Activated naive CD8-positive, alpha-beta T cell treated with anti-CD3 and anti-CD28 coated beads for 36 hours (primary cell): ENCODE results near the gene ASB3. TPM values are rescaled to one million over a fixed set of nuclear protein-coding genes. Genes with fewer than 3 reads are reported as not detected.
"Not testable (repeated sequence)": the region's sequence is repeated elsewhere in the genome, so short reads cannot be mapped to it uniquely, and the experiment has no call there.

Experiments used
- DNase-seq: peaks from one replicate; pipeline ENCODE4 v3.0.0; 2021
- H3K27ac Mint-ChIP-seq: one replicate; pipeline ENCODE4 v1.8.0; 2022; ENCODE audit warnings: mild to moderate bottlenecking, moderate library complexity, mixed read lengths
- H3K27me3 Mint-ChIP-seq: one replicate; pipeline ENCODE4 v1.8.0; 2022; ENCODE audit warnings: mild to moderate bottlenecking, mixed read lengths
- H3K36me3 Mint-ChIP-seq: one replicate; pipeline ENCODE4 v1.8.0; 2021; ENCODE audit warnings: mild to moderate bottlenecking, mixed read lengths
- H3K4me1 Mint-ChIP-seq: one replicate; pipeline ENCODE4 v1.8.0; 2021; ENCODE audit warnings: mixed read lengths
- H3K4me3 Mint-ChIP-seq: one replicate; pipeline ENCODE4 v1.8.0; 2022; ENCODE audit warnings: mild to moderate bottlenecking, moderate library complexity, mixed read lengths
- H3K9me3 Mint-ChIP-seq: one replicate; pipeline ENCODE4 v1.8.0; 2022; ENCODE audit warnings: mixed read lengths
- total RNA-seq, 2 experiments: library from RNA; stranded (reverse); gene quantifications; one replicate each; pipeline ENCODE4 v1.2.3, GENCODE V29; 2021

The ASB3 gene
- total RNA-seq, 2 experiments from 2014 or later, result 18.6 to 19.6 TPM

GRCh38 chr2:53727921-53728320 lies 58.8 kb downstream of the ASB3 start:
- Mint-ChIP-seq H3K9me3 (peaks cover 5% of the 10 kb centered on the region), H3K27me3 (no peaks in the 10 kb centered on the region), H3K27ac (no peak overlapping the region), H3K4me3 (no peak overlapping the region), H3K36me3 (peaks cover 20% of the 10 kb centered on the region), H3K4me1 (peaks cover 3% of the 10 kb centered on the region)
- DNase-seq, result no peak

DNA sequence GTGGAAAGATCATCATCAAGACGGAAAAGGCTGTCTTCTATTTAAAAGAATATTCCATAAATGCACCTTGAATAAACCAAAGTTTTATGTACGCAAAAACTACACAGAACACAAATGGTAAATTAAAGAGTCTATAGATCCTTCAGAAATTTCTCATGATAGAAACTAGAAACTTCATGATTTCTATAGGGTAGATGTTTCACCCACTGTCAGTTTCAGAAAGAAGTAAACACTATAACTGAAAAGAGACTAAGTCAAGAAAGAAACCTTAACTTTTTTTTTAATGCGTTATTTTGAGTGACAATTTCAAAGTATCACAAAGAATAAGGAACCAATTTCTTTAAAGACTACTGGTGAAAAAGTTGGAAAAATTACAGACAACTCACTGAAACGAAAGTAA lies 61.1 kb downstream of the ASB3 start:
- no peak for DNase-seq
- peaks cover 5% of the 10 kb centered on the region for H3K9me3 Mint-ChIP-seq
- H3K4me1 Mint-ChIP-seq, result peaks cover 9% of the 10 kb centered on the region
- no peak overlapping the region for H3K4me3 Mint-ChIP-seq
- H3K36me3 Mint-ChIP-seq, result peaks cover 25% of the 10 kb centered on the region
- no peaks in the 10 kb centered on the region for H3K27me3 Mint-ChIP-seq
- no peak overlapping the region for H3K27ac Mint-ChIP-seq

DNA sequence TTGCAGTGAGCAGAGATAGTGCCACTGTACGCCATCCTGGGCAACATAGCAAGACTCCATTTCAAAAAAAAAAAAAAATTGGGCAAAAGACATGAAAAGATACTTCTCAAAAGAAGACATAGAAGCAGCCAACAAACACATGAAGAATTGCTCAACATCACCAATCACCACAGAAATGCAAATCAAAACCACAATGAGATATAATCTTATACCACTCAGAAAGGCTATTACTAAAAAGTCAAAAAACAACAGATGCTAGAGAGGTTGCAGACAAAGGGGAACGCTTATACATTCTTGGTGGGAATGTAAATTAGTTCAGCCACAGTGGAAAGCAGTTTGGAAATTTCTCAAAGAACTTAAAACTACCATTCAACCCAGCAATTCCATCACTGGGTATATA lies 62.2 kb downstream of the ASB3 start:
- H3K4me1 Mint-ChIP-seq, result peaks cover 9% of the 10 kb centered on the region
- DNase-seq, result no peak

DNA sequence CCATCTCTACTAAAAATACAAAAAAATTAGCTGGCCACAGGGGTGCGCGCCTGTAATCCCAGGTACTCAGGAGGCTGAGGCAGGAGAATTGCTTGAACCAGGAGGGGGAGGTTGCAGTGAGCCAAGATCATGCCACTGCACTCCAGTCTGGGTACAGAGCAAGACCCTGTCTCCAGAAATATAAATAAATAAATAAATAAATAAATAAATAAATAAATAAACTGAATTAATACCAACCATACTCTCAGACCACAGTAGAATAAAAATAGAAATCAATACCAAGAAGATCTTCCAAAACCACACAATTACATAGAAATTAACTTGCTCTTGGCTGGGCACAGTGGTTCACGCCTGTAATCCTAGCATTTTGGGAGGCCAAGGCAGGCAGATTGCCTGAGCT lies 65.8 kb downstream of the ASB3 start:
- not testable (repeated sequence) for H3K9me3 Mint-ChIP-seq, H3K27ac Mint-ChIP-seq, DNase-seq, H3K4me3 Mint-ChIP-seq, H3K4me1 Mint-ChIP-seq, H3K27me3 Mint-ChIP-seq
- peaks cover 45% of the 10 kb centered on the region for H3K36me3 Mint-ChIP-seq

More for the DNA sequence above, 62.2 kb downstream of the ASB3 start:
- Mint-ChIP-seq H3K27me3 (no peaks in the 10 kb centered on the region), H3K36me3 (peaks cover 27% of the 10 kb centered on the region), H3K27ac (no peak overlapping the region), H3K9me3 (peaks cover 5% of the 10 kb centered on the region), H3K4me3 (no peak overlapping the region)

DNA sequence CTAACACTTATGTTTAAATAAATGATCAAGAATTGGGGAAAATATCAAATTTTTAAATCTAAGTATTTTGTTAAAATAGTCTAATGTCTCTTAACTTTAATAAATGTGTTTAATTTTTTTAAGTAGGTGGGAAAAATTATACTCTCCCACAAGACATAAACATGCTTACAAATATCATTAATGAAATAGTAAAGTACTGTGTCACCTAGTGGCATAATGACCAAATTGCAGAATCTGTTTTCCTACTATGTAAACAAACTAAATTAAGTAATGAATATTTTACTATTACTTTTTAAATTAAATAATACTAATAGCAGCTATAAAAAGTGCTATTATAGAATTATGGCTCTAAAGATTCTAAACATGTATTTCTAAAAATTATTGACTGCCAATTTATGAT lies 71.2 kb downstream of the ASB3 start:
- DNase-seq, result no peak
- peaks cover 2% of the 10 kb centered on the region for H3K9me3 Mint-ChIP-seq
- H3K27ac Mint-ChIP-seq, result no peak overlapping the region
- no peaks in the 10 kb centered on the region for H3K27me3 Mint-ChIP-seq
- peaks cover 48% of the 10 kb centered on the region for H3K36me3 Mint-ChIP-seq
- no peaks in the 10 kb centered on the region for H3K4me1 Mint-ChIP-seq
- H3K4me3 Mint-ChIP-seq, result no peak overlapping the region

DNA sequence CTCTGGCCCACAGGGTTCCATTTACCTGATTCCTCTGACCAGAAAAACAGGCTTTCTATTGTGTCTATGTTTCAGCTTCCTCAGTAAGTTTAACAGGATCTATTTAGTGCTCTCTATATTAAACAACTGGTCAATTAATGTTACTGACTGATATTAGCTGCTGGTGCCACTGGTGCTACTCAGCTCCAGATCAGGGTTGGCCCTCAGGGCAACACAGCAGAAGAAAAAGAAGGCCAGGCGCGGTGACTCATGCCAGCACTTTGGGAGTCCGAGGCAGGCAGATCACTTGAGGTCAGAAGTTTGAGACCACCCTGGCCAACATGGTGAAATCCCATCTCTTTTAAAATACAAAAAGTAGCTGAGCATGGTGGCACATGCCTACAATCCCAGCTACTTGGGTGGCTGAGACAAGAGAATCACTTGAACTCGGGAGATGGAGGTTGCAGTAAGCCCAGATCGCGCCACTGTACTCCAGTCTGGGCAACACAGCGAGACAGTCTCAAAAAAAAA lies 75.4 kb downstream of the ASB3 start:
- peaks cover 68% of the 10 kb centered on the region for H3K36me3 Mint-ChIP-seq
- DNase-seq, result no peak
- no peaks in the 10 kb centered on the region for H3K27me3 Mint-ChIP-seq
- peaks cover 18% of the 10 kb centered on the region for H3K9me3 Mint-ChIP-seq
- no peak overlapping the region for H3K27ac Mint-ChIP-seq
- no peak overlapping the region for H3K4me3 Mint-ChIP-seq
- no peaks in the 10 kb centered on the region for H3K4me1 Mint-ChIP-seq

DNA sequence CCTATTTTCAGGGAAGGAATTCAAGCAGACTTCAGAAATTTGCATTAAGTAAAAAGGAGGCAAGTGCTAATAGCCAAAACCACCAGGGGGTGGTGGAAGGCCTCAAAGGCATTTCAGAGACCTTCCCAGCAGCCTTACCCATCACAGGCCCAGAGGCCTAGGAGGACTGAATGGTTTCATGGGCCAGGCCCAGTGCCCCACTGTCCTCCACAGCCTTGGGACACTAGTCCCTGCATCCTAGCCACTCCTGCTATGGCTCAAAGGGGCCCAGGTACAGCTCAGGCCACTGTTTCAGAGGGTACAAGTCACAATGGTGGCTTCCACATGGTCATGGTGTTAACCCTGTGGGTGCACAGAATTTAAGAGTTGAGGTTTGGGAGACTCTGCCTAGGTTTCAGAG lies 77.8 kb downstream of the ASB3 start:
- Mint-ChIP-seq H3K27me3 (no peaks in the 10 kb centered on the region), H3K4me3 (no peak overlapping the region), H3K27ac (no peak overlapping the region), H3K9me3 (peaks cover 18% of the 10 kb centered on the region), H3K4me1 (no peaks in the 10 kb centered on the region), H3K36me3 (peaks cover 62% of the 10 kb centered on the region)
- no peak for DNase-seq

DNA sequence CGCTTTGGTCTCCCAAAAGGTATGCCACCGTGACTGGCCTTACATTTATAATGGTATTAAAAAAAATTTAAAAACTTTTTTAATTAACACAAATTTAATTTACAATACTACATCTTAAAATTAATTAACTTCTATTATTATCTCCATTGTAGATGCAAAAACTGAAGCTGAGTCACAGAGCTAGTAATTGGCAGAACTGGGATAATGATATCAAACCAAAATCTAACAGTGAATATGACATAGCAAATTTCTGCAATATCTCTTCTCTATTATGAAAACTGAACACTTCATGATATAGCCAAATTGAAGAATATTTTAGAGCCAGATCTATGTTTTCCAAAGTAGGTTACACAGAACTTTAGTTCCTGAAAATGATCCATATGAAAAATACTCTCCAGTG lies 85.5 kb downstream of the ASB3 start:
- Mint-ChIP-seq H3K4me3 (no peak overlapping the region), H3K27me3 (no peaks in the 10 kb centered on the region), H3K9me3 (no peaks in the 10 kb centered on the region), H3K4me1 (no peaks in the 10 kb centered on the region), H3K27ac (no peak overlapping the region), H3K36me3 (peaks cover 34% of the 10 kb centered on the region)
- no peak for DNase-seq

GRCh38 chr2:53697686-53698085 lies 89.1 kb downstream of the ASB3 start:
- Mint-ChIP-seq H3K27me3 (no peaks in the 10 kb centered on the region), H3K4me1 (no peaks in the 10 kb centered on the region), H3K27ac (no peak overlapping the region), H3K36me3 (peaks cover 37% of the 10 kb centered on the region), H3K9me3 (no peaks in the 10 kb centered on the region), H3K4me3 (no peak overlapping the region)
- DNase-seq, result no peak

DNA sequence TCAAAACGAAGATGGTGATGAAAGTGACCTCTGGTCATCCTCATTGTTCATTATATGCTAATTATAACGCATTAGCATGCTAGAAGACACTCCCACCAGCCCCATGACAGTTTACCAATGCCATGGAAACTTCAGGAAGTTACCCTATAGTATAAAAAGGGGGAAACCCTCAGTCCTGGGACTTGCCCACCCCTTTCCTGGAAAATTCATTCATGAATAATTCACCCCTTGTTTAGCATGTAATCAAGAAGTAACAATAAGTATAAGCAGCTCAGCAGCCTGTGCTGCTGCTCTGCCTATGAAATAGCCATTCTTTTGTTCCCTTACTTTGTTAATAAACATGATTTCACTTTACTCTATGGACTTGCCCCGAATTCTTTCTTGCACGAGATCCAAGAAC lies 89.7 kb downstream of the ASB3 start:
- Mint-ChIP-seq H3K4me1 (no peaks in the 10 kb centered on the region), H3K36me3 (peaks cover 37% of the 10 kb centered on the region), H3K27ac (no peak overlapping the region), H3K9me3 (no peaks in the 10 kb centered on the region), H3K4me3 (no peak overlapping the region), H3K27me3 (no peaks in the 10 kb centered on the region)
- DNase-seq, result no peak

GRCh38 chr2:53695575-53695974 lies 91.2 kb downstream of the ASB3 start:
- no peak for DNase-seq
- Mint-ChIP-seq H3K27ac (no peak overlapping the region), H3K36me3 (peaks cover 34% of the 10 kb centered on the region), H3K4me1 (peaks cover 2% of the 10 kb centered on the region), H3K4me3 (no peak overlapping the region), H3K27me3 (no peaks in the 10 kb centered on the region), H3K9me3 (no peaks in the 10 kb centered on the region)

DNA sequence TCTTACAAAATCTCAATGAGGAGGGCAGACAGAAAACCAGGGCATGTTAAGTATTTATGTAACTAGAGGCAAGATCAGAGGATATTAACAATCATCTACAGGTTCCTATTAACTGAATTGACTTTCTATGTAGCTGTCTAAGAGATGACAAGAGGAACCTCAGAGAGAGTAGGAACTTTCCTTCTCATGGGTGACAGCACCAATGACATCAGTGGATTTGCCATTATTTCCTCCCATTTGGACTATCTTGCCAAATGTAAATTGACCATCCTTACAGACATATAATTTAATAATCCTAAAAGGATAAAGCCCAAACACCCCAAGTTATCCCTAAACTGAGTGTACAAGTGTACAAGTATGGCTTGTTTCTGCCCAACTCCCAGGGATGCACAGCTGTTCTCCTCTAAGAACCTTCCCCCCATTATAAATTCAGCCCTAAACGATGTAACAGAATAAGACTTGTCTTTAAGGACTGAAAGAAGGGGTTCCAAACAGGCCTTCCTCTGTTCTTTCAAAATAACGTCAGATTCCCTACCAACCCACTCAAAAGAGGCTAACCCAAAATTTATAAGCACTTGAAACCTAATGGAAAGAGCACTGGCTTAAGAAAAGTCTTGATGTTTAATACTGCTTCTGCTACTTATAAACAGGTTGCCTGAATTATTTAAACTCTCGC lies 92.5 kb downstream of the ASB3 start:
- no peaks in the 10 kb centered on the region for H3K27me3 Mint-ChIP-seq
- H3K4me3 Mint-ChIP-seq, result no peak overlapping the region
- DNase-seq, result no peak
- H3K27ac Mint-ChIP-seq, result no peak overlapping the region
- no peaks in the 10 kb centered on the region for H3K9me3 Mint-ChIP-seq
- peaks cover 23% of the 10 kb centered on the region for H3K36me3 Mint-ChIP-seq
- H3K4me1 Mint-ChIP-seq, result peaks cover 2% of the 10 kb centered on the region

DNA sequence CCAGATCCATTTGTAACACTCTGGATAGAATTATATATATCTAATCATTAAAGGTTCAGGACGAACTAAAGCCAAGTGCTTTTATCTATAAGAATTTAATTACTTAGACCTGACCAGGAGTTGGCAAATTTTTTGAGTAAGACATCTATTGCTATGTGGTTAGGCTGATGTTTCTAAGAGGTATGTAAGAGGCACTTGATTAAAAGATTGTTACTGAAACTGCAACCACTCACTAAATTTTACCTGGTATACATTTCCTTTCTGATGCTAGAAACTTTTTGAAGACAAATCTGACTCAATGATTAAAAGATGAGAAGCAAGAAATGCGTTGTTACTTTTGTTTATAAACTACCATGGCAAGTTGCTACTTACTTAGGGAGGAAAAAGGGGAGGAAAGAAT lies 95.9 kb downstream of the ASB3 start:
- Mint-ChIP-seq H3K4me1 (peaks cover 2% of the 10 kb centered on the region), H3K36me3 (peaks cover 12% of the 10 kb centered on the region), H3K27me3 (no peaks in the 10 kb centered on the region), H3K4me3 (no peak overlapping the region), H3K27ac (no peak overlapping the region), H3K9me3 (no peaks in the 10 kb centered on the region)
- DNase-seq, result no peak

DNA sequence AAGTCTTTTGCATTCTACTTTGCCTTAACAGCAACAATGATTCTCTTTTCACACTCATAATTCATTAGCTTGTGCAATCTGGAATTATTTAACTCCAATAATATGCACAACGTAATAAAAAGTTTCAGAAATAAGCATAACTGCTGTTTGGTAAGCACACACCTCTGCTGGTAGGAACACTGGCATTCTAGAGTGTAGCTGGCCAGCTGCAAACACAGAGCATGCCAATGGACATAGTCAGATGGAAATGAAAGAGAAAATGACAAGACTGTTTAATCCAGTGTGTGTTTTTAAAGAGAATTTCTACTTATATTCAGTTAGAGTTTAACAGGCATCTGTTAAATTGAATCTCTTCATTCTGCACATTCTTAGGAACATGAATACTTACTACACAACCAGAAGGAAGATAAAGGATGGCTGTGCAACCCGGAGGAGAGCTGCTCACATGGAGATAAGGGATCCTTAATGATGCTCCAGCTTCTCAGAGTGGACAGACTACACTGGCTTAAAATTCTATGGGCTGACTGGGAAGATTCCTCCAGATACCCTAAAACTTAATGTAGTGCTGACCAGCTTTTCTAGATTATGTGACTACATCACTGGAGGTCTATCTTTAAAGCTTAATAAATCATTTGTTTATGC lies 113.8 kb downstream of the ASB3 start:
- H3K4me1 Mint-ChIP-seq, result peaks cover 2% of the 10 kb centered on the region
- no peaks in the 10 kb centered on the region for H3K27me3 Mint-ChIP-seq
- no peak overlapping the region for H3K4me3 Mint-ChIP-seq
- H3K27ac Mint-ChIP-seq, result no peak overlapping the region
- H3K9me3 Mint-ChIP-seq, result no peaks in the 10 kb centered on the region
- peaks cover 25% of the 10 kb centered on the region for H3K36me3 Mint-ChIP-seq
- DNase-seq, result no peak

DNA sequence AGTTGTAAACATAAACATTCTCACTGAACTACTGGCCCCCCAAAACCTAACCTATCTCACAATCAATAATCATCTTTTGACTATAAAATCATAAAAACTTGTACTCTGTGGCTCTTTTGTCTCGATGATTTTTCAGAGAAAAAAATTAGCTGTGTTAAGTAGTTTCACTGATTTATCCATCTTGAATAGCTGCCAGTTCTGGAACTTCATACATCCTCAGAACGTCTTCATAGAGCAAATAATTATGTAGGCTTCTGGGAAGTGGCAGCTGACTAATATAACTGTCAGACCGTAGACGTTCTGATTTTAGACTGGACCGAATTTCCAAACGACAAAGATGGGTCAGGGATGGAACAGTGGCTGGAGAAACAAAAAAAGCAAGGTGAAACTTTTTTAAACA lies 116.4 kb downstream of the ASB3 start:
- no peak for DNase-seq
- H3K36me3 Mint-ChIP-seq, result peaks cover 41% of the 10 kb centered on the region
- peaks cover 8% of the 10 kb centered on the region for H3K9me3 Mint-ChIP-seq
- H3K4me1 Mint-ChIP-seq, result no peaks in the 10 kb centered on the region
- H3K27me3 Mint-ChIP-seq, result no peaks in the 10 kb centered on the region
- H3K27ac Mint-ChIP-seq, result no peak overlapping the region
- no peak overlapping the region for H3K4me3 Mint-ChIP-seq

DNA sequence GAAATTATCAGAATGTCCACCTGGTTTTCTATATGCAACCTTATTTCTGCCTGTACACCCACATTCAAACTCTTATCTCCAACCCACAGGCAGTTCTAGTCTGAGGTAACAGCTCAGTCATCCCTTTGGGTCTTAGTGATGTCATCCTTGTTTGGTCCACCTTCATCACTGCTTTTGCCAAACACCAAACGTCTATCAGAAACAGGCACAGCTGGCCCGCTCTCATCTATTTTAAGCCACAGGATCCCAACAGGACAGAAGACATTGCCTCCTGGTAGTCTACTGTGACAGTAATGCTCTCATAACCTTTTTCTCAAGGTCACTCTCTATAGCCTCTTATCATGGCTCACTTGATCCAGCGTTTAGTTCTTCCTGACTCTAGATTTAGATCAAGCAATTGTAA lies 118.1 kb downstream of the ASB3 start:
- Mint-ChIP-seq H3K4me3 (no peak overlapping the region), H3K36me3 (peaks cover 56% of the 10 kb centered on the region), H3K9me3 (peaks cover 21% of the 10 kb centered on the region), H3K27ac (no peak overlapping the region), H3K27me3 (no peaks in the 10 kb centered on the region), H3K4me1 (no peaks in the 10 kb centered on the region)
- DNase-seq, result no peak
